Measurements from ENCODE around the gene TRIM65. TPM values are rescaled to one million over a fixed set of nuclear protein-coding genes. Genes with fewer than 3 reads are reported as not detected.

Gene TRIM65
- total and polyA plus RNA-seq, 2 of the 13 experiments (the other 11 are each of a cell fraction or from before 2014, with no cell fraction given): 10.3 to 22.4 TPM

DNA sequence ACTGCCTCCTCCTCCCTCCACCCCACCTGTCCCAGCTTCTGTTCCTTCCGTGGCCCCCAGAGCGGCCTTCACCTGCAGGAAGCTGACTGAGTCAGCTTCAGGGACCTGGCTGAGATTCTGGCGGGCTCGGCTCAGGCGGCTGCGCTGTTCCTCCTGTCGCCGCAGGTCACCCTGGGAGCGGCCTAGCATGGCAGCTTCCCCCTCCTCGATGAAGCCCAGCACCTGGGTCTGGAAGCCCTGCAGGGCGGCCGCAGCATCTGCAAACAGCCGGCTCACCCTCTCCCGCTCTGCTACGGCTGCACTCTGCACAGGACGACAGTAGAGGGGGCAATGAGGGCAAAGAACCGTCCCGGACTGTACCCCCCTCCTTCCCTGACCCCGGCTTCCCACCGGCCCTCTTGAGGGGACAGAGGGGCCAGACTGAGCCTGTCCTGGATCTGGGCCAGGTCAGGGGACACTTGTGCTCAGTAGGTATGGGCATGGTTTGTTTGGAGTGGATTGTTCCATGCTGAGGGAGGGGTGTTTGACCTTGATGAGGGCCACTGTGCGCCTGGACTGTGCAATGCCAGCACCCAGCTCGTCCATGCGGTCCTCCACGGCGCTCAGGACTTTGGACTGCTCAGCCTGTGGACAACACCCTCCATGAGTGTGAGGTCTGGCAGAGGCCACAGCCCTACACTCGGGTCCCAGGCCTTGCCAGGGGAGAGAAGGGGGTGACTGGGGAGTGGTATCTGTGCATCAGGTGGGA, 20.4 kb downstream of the TRIM65 start (continued):
- TF ChIP-seq, protein P1, sequence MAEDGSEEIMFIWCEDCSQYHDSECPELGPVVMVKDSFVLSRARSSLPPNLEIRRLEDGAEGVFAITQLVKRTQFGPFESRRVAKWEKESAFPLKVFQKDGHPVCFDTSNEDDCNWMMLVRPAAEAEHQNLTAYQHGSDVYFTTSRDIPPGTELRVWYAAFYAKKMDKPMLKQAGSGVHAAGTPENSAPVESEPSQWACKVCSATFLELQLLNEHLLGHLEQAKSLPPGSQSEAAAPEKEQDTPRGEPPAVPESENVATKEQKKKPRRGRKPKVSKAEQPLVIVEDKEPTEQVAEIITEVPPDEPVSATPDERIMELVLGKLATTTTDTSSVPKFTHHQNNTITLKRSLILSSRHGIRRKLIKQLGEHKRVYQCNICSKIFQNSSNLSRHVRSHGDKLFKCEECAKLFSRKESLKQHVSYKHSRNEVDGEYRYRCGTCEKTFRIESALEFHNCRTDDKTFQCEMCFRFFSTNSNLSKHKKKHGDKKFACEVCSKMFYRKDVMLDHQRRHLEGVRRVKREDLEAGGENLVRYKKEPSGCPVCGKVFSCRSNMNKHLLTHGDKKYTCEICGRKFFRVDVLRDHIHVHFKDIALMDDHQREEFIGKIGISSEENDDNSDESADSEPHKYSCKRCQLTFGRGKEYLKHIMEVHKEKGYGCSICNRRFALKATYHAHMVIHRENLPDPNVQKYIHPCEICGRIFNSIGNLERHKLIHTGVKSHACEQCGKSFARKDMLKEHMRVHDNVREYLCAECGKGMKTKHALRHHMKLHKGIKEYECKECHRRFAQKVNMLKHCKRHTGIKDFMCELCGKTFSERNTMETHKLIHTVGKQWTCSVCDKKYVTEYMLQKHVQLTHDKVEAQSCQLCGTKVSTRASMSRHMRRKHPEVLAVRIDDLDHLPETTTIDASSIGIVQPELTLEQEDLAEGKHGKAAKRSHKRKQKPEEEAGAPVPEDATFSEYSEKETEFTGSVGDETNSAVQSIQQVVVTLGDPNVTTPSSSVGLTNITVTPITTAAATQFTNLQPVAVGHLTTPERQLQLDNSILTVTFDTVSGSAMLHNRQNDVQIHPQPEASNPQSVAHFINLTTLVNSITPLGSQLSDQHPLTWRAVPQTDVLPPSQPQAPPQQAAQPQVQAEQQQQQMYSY (CRISPR knock-in tag; IDR thresholded peaks at IDR 0.05): no peak; the same call in 1 of the 2 replicates
- TF ChIP-seq ZNF496 (CRISPR knock-in tag; IDR thresholded peaks at IDR 0.05; ENCODE audit: insufficient replicate concordance) (no peak), CHD2 (IDR thresholded peaks at IDR 0.05; ENCODE audit: low read depth, low read length) (no peak), ZNF24 (IDR thresholded peaks at IDR 0.05) (no peak; the same call in 1 of the 2 replicates), HNRNPH1 (optimal IDR thresholded peaks at IDR 0.05; ENCODE audit: low read depth, low read length) (no peak), ZNF143 (CRISPR knock-in tag; IDR thresholded peaks at IDR 0.05) (peak; percentile 76), GABPA (IDR thresholded peaks at IDR 0.05; ENCODE audit: low read depth, low read length) (no peak), GABPA (CRISPR knock-in tag; IDR thresholded peaks at IDR 0.05; ENCODE audit: low read depth) (peak; percentile 16; the same call in 1 of the 2 replicates), NR2F1 (CRISPR knock-in tag; IDR thresholded peaks at IDR 0.05) (peak in 1 of 2 experiments; percentile 70; a peak in 3 of 4 replicates), ISL2 (CRISPR knock-in tag; IDR thresholded peaks at IDR 0.05) (peak; percentile 53), TBL1XR1 (IDR thresholded peaks at IDR 0.05; ENCODE audit: borderline replicate concordance, low read length, partially characterized antibody) (peak; percentile 57), ZBTB7A (CRISPR knock-in tag; IDR thresholded peaks at IDR 0.05) (peak; percentile 99), ZMAT3 (CRISPR knock-in tag; conservative IDR thresholded peaks at IDR 0.05) (peak; percentile 86; the same call in 1 of the 2 replicates), GATAD2A (CRISPR knock-in tag; IDR thresholded peaks at IDR 0.05) (peak; percentile 96), ZNF883 (CRISPR knock-in tag; IDR thresholded peaks at IDR 0.05; ENCODE audit: not compliant biosample characterization) (peak; percentile 69), AHR (CRISPR knock-in tag; IDR thresholded peaks at IDR 0.05) (no peak; the same call in none of the 2 replicates), PCBP2 (optimal IDR thresholded peaks at IDR 0.05; ENCODE audit: low read depth, low read length, poor library complexity, severe bottlenecking) (no peak), ZNF549 (CRISPR knock-in tag; IDR thresholded peaks at IDR 0.05) (peak; percentile 86), ZNF460 (CRISPR knock-in tag; IDR thresholded peaks at IDR 0.05; ENCODE audit: borderline replicate concordance) (peak; percentile 58; the same call in 1 of the 2 replicates)
- TF ChIP-seq, protein P2, sequence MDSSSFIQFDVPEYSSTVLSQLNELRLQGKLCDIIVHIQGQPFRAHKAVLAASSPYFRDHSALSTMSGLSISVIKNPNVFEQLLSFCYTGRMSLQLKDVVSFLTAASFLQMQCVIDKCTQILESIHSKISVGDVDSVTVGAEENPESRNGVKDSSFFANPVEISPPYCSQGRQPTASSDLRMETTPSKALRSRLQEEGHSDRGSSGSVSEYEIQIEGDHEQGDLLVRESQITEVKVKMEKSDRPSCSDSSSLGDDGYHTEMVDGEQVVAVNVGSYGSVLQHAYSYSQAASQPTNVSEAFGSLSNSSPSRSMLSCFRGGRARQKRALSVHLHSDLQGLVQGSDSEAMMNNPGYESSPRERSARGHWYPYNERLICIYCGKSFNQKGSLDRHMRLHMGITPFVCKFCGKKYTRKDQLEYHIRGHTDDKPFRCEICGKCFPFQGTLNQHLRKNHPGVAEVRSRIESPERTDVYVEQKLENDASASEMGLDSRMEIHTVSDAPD (CRISPR knock-in tag; IDR thresholded peaks at IDR 0.05): peak; percentile 97
- TF ChIP-seq, protein P3, sequence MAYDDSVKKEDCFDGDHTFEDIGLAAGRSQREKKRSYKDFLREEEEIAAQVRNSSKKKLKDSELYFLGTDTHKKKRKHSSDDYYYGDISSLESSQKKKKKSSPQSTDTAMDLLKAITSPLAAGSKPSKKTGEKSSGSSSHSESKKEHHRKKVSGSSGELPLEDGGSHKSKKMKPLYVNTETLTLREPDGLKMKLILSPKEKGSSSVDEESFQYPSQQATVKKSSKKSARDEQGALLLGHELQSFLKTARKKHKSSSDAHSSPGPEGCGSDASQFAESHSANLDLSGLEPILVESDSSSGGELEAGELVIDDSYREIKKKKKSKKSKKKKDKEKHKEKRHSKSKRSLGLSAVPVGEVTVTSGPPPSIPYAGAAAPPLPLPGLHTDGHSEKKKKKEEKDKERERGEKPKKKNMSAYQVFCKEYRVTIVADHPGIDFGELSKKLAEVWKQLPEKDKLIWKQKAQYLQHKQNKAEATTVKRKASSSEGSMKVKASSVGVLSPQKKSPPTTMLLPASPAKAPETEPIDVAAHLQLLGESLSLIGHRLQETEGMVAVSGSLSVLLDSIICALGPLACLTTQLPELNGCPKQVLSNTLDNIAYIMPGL (CRISPR knock-in tag; IDR thresholded peaks at IDR 0.05; ENCODE audit: borderline replicate concordance in 1 of 2, low read depth in 1 of 2): peak; percentile 76 to 97
- TF ChIP-seq, protein P4, sequence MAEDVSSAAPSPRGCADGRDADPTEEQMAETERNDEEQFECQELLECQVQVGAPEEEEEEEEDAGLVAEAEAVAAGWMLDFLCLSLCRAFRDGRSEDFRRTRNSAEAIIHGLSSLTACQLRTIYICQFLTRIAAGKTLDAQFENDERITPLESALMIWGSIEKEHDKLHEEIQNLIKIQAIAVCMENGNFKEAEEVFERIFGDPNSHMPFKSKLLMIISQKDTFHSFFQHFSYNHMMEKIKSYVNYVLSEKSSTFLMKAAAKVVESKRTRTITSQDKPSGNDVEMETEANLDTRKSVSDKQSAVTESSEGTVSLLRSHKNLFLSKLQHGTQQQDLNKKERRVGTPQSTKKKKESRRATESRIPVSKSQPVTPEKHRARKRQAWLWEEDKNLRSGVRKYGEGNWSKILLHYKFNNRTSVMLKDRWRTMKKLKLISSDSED (CRISPR knock-in tag; IDR thresholded peaks at IDR 0.05): no peak

Data from HepG2 (cell line).